Testis (tissue), 2 donors: ENCODE data around the gene DRAP1.

Experiments used
- CTCF ChIP-seq, 3 experiments: fragments of 450-650 bp in 2 of 3; fragments of 200-600 bp in 1 of 3; sonication (generic) in 1 of 3; IDR thresholded peaks; one replicate each; pipeline ENCODE4 v1.5.1; 2016 to 2019; ENCODE audit warnings: antibody characterized with exemption in 3 of 3, mild to moderate bottlenecking in 2 of 3, moderate library complexity in 1 of 3
- POLR2A ChIP-seq: fragments of 450-650 bp; IDR thresholded peaks from one replicate; pipeline ENCODE4 v1.6.1; 2017; ENCODE audit warnings: antibody characterized with exemption, mild to moderate bottlenecking, moderate library complexity

GRCh38 chr11:65883058-65883761, 36.0 kb upstream of the DRAP1 start:
- TF ChIP-seq POLR2A = no peak
- TF ChIP-seq CTCF (IDR thresholded peaks at IDR 0.05) = no peak
